H1 (cell line): Measurements from ENCODE around the gene POU6F2. TPM values are rescaled to one million over a fixed set of nuclear protein-coding genes. Genes with fewer than 3 reads are reported as not detected.

Source experiments
- BRCA1 ChIP-seq: IDR thresholded peaks from 2 replicates; pipeline ENCODE4 v1.6.1; 2012; ENCODE audit warnings: low read depth, low read length, improper control_type of control experiment
- CHD2 ChIP-seq: IDR thresholded peaks from 2 replicates; pipeline ENCODE4 v1.6.1; 2012; ENCODE audit warnings: low read length, improper control_type of control experiment
- HDAC2 ChIP-seq, 2 experiments: fragments of 300-600 bp in 1 of 2; sonication (generic) in 1 of 2; IDR thresholded peaks; 2 replicates each; pipeline ENCODE4 v1.6.1; 2011 to 2012; ENCODE audit warnings: low read depth in 2 of 2, low read length in 2 of 2, mild to moderate bottlenecking in 2 of 2, moderate library complexity in 2 of 2, borderline replicate concordance in 1 of 2, inconsistent platforms in 1 of 2
- HDAC6 ChIP-seq: IDR thresholded peaks from one replicate; pipeline ENCODE4 v1.7.1; 2012; ENCODE audit warnings: low read depth, mild to moderate bottlenecking, inconsistent platforms, low read length, moderate library complexity
- SIX5 ChIP-seq: IDR thresholded peaks from 2 replicates; pipeline ENCODE4 v1.6.1; 2011; ENCODE audit warnings: mild to moderate bottlenecking, low read depth, low read length
- polyA plus RNA-seq, 7 experiments: library from polyadenylated mRNA; depleted of rRNA in 3 of 7; stranded (reverse) in 5 of 7; unstranded in 2 of 7; fragments of >200 nt in 5 of 7; fragments of 200-250 nt in 2 of 7; gene quantifications; 1 replicate in 5 of 7; 2 replicates in 1 of 7; 4 replicates in 1 of 7; pipeline versions ENCODE4 v1.2.1 to v1.2.3, GENCODE V29; 2011 to 2013; ENCODE audit warnings: missing spikeins in 2 of 7, mixed read lengths in 2 of 7
- total RNA-seq: library from RNA; stranded (reverse); fragmentation: NEBNext Ultra II Directional; extraction: Animal tissue kit (Norgen Biotek cat#: 25700); gene quantifications from 2 replicates; pipeline ENCODE4 v1.2.1, GENCODE V29; 2021
- TF ChIP-seq, protein P1 (sequence below): IDR thresholded peaks from 2 replicates; pipeline ENCODE4 v1.6.1; 2011; ENCODE audit warnings: low read length, improper control_type of control experiment

Gene POU6F2
- total and polyA plus RNA-seq, 2 of the 8 experiments (the other 6 are each of a cell fraction or from before 2014, with no cell fraction given) = 1.1 to 2.0 TPM

DNA sequence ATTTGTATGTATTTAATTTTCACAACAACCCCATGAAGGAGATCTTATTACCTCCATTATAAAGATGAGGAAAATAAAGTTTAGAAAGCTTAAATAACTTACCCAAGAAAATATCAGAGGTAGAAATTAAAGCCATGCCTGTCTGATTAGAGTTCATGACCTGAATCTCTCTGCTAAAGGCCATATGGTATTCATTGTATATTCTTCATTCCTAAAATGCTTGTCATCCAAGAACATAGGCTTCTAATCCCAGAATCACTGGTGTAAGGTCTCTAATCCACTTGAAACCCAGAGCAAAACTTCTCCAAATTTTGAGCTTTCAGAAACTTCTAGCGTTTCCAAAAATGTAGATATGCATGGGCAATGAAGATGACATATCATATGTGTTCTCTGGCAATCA is 516.2 kb downstream of the POU6F2 start (continued):
- TF ChIP-seq CHD2 (no peak), HDAC6 (no peak), SIX5 (no peak), HDAC2 (IDR thresholded peaks at IDR 0.05; ENCODE audit: borderline replicate concordance in 1 of 2, low read depth in 2 of 2, low read length in 2 of 2) (no peak), BRCA1 (no peak)
- TF ChIP-seq, protein P1, sequence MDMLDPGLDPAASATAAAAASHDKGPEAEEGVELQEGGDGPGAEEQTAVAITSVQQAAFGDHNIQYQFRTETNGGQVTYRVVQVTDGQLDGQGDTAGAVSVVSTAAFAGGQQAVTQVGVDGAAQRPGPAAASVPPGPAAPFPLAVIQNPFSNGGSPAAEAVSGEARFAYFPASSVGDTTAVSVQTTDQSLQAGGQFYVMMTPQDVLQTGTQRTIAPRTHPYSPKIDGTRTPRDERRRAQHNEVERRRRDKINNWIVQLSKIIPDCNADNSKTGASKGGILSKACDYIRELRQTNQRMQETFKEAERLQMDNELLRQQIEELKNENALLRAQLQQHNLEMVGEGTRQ = no peak
